ENCODE results near the gene PNPLA4. TPM values are rescaled to one million over a fixed set of nuclear protein-coding genes. Genes with fewer than 3 reads are reported as not detected.

PNPLA4 gene
- total RNA-seq, 1 experiment from 2014 or later: 3.2 TPM

DNA sequence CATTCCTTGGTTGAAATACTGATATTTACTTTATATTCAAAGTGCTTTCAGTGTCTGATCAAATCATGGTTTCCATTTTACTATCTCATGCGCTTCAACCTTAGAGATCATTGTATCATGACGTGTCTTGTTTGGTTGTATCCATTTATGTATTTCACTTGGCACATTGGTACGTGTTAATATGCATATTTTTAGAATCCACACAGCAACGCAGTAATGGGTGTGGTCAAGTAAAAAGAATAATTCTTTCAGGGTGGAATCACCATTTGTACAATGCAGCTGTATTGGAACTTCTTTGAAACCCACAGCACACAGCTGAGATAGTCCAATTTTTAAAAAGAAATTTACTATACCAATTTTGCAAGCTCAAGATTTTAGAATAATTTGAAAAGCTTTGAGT, 55.2 kb downstream of the PNPLA4 start:
- no peak for DNase-seq (ENCODE audit: low read depth)

- DNase-seq (ENCODE audit: low read depth): no peak
Observed at GRCh38 chrX:7852166-7852565, 75.0 kb downstream of the PNPLA4 start.

Other genes starting within 250 kb of the PNPLA4 start
- not detected in 2 replicates for gene VCX, start 84.2 kb downstream of the PNPLA4 start, total RNA-seq (2014; rRNA removed; shearing (Covaris generic))
- not detected in 2 replicates for gene VCX2, start 243.9 kb upstream of the PNPLA4 start, total RNA-seq (2014; rRNA removed; shearing (Covaris generic))